HepG2 (cell line): ENCODE results near the gene CNTROB. TPM values are rescaled to one million over a fixed set of nuclear protein-coding genes. Genes with fewer than 3 reads are reported as not detected.

ENCODE experiments used
- ERF ChIP-seq: IDR thresholded peaks from 2 replicates; pipeline ENCODE4 v1.6.1; 2018; ENCODE audit warnings: missing biosample characterization, missing genetic modification reagents
- ISL2 ChIP-seq: sonication (generic); formaldehyde crosslinking; IDR thresholded peaks from 2 replicates; pipeline ENCODE4 v1.5.0; 2020; ENCODE audit warnings: missing genetic modification reagents
- MYPOP ChIP-seq: sonication (generic); formaldehyde crosslinking; IDR thresholded peaks from 2 replicates; pipeline ENCODE4 v1.8.1; 2023; ENCODE audit warnings: mild to moderate bottlenecking, moderate library complexity, missing genetic modification reagents
- NAIF1 ChIP-seq: sonication (generic); formaldehyde crosslinking; IDR thresholded peaks from 2 replicates; pipeline ENCODE4 v1.5.0; 2020; ENCODE audit warnings: mild to moderate bottlenecking, missing genetic modification reagents, borderline replicate concordance
- NR2C2 ChIP-seq: sonication (generic); formaldehyde crosslinking; IDR thresholded peaks from 2 replicates; pipeline ENCODE4 v1.4.0; 2020; ENCODE audit warnings: missing genetic modification reagents, mild to moderate bottlenecking, moderate library complexity, borderline replicate concordance
- NR2F2 ChIP-seq: IDR thresholded peaks from 2 replicates; pipeline ENCODE4 v1.6.1; 2012; ENCODE audit warnings: low read depth, inconsistent platforms, borderline replicate concordance
- PTBP1 ChIP-seq: fragments of 200-400 bp; formaldehyde crosslinking; IDR thresholded peaks from 2 replicates; pipeline ENCODE4 v1.6.1; 2018; ENCODE audit warnings: low read length, low read depth; ENCODE audit not compliant: poor library complexity, severe bottlenecking
- SPEN ChIP-seq: sonication (generic); formaldehyde crosslinking; IDR thresholded peaks from 2 replicates; pipeline ENCODE4 v1.5.1; 2020; ENCODE audit warnings: low read depth, mild to moderate bottlenecking, missing genetic modification reagents
- ZNF512 ChIP-seq: sonication (generic); formaldehyde crosslinking; IDR thresholded peaks from 2 replicates; pipeline ENCODE4 v1.4.0; 2020; ENCODE audit warnings: mild to moderate bottlenecking, missing genetic modification reagents
- polyA plus RNA-seq, 8 experiments: library from polyadenylated mRNA; depleted of rRNA in 3 of 8; stranded (reverse) in 7 of 8; unstranded in 1 of 8; fragments of >200 nt; fragmentation: Illumina TruSeq in 4 of 8; extraction: Trizol in 4 of 8; gene quantifications; 2 replicates each; pipeline versions ENCODE4 v1.2.1 to v1.2.3, GENCODE V29; 2011 to 2016; ENCODE audit warnings: low read depth in 4 of 8, missing spikeins in 1 of 8, mixed read lengths in 1 of 8; ENCODE audit not compliant: insufficient read depth in 1 of 8
- total RNA-seq, 5 experiments: library from RNA; depleted of rRNA; stranded (reverse); fragments of >200 nt; fragmentation: Illumina TruSeq; extraction: Trizol; gene quantifications; 2 replicates each; pipeline ENCODE4 v1.2.3, GENCODE V29; 2016; ENCODE audit warnings: low read depth in 1 of 5
- TF ChIP-seq, protein P1 (sequence below), 2 experiments: fragments of 450-650 bp in 1 of 2; sonication (generic) in 1 of 2; formaldehyde crosslinking in 1 of 2; IDR thresholded peaks; 2 replicates each; pipeline versions ENCODE4 v1.6.1 to v1.8.0; 2016 to 2022; ENCODE audit warnings: antibody characterized with exemption in 1 of 2, mild to moderate bottlenecking in 1 of 2, missing genetic modification reagents in 1 of 2

Gene CNTROB
- total and polyA plus RNA-seq, 2 of the 13 experiments (the other 11 are each of a cell fraction or from before 2014, with no cell fraction given) = 21.2 to 24.1 TPM

DNA sequence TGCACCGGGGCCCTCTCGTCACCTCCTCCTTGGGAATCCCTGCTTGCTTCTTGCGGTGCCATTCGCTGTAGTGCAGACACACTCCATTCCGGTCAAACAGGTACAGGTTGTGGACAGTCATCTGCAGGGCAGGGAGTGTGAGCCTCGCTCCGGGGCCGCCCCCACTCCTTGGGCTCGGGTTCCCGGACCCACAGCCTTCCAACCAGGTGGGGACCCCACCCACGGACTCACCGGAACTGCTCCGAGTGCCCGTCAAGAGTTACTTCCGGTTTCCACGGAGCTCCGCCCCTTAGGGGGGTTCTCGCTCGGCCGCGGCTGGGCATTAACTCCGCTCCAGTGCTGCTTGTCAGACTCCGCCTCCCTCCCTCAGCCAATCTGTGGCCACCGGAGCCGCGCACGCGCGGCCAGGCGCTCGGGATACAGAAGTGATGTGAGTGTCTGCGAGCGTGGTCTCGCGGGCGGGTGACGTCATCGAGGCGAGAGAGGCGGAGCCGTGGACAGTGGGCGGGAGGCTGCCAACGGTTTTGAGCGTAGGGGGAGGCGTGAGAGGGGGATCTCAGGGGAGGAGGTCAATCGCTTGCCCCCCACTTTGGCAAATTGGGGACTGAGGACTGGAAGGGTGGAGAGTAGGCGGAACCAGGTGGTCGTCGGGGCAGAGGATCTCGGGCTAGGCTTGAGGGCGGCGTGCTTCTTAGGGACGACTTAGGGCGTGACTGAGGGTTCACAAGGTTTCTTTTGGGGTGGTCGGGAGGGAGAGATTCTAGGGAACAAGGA, at the start of gene CNTROB, which contains the start of gene TRAPPC1 (continued):
- TF ChIP-seq NR2C2 (CRISPR knock-in tag) (peak; percentile 88), NAIF1 (CRISPR knock-in tag) (no peak), ISL2 (CRISPR knock-in tag) (peak; percentile 33; the same call in 1 of the 2 replicates), NR2F2 (no peak), ZNF512 (CRISPR knock-in tag) (no peak), SPEN (CRISPR knock-in tag) (no peak; the same call in 1 of the 2 replicates), ERF (CRISPR knock-in tag) (peak; percentile 84), MYPOP (CRISPR knock-in tag) (peak; percentile 28; the same call in 1 of the 2 replicates), PTBP1 (no peak)
- TF ChIP-seq, protein P1, sequence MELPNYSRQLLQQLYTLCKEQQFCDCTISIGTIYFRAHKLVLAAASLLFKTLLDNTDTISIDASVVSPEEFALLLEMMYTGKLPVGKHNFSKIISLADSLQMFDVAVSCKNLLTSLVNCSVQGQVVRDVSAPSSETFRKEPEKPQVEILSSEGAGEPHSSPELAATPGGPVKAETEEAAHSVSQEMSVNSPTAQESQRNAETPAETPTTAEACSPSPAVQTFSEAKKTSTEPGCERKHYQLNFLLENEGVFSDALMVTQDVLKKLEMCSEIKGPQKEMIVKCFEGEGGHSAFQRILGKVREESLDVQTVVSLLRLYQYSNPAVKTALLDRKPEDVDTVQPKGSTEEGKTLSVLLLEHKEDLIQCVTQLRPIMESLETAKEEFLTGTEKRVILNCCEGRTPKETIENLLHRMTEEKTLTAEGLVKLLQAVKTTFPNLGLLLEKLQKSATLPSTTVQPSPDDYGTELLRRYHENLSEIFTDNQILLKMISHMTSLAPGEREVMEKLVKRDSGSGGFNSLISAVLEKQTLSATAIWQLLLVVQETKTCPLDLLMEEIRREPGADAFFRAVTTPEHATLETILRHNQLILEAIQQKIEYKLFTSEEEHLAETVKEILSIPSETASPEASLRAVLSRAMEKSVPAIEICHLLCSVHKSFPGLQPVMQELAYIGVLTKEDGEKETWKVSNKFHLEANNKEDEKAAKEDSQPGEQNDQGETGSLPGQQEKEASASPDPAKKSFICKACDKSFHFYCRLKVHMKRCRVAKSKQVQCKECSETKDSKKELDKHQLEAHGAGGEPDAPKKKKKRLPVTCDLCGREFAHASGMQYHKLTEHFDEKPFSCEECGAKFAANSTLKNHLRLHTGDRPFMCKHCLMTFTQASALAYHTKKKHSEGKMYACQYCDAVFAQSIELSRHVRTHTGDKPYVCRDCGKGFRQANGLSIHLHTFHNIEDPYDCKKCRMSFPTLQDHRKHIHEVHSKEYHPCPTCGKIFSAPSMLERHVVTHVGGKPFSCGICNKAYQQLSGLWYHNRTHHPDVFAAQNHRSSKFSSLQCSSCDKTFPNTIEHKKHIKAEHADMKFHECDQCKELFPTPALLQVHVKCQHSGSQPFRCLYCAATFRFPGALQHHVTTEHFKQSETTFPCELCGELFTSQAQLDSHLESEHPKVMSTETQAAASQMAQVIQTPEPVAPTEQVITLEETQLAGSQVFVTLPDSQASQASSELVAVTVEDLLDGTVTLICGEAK (IDR thresholded peaks at IDR 0.05) = peak; percentile 58
- TF ChIP-seq, protein P1 (CRISPR knock-in tag; IDR thresholded peaks at IDR 0.05) = no peak; the same call in 1 of the 2 replicates
